ENCODE data around the gene POC1A. TPM values are rescaled to one million over a fixed set of nuclear protein-coding genes. Genes with fewer than 3 reads are reported as not detected.

Gene POC1A
- total RNA-seq, 4 donors from 2014 or later: 1.1 to 4.8 (median 4.7) TPM; not detected in 1

DNA sequence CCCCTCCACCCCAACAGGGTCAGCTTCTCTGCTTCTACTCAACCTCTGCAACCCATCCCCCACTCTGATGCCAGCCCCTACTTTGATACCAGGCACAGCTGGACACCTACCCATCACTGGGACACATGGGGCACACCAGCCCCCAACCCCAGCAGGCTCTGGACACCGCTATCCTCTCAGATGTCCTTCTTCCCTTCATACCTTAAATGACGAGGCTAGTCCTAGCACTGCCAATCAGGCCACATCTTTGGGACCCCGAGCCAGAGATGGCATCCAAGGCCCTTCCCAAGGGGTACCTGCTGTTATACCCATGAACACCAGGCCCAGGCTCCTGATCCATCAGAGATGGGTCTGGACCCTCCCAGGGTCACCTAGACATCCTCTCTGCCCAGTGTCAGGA is 10.6 kb downstream of the POC1A start:
- no peak for TF ChIP-seq POLR2A (IDR thresholded peaks at IDR 0.05)
- TF ChIP-seq, protein P1, sequence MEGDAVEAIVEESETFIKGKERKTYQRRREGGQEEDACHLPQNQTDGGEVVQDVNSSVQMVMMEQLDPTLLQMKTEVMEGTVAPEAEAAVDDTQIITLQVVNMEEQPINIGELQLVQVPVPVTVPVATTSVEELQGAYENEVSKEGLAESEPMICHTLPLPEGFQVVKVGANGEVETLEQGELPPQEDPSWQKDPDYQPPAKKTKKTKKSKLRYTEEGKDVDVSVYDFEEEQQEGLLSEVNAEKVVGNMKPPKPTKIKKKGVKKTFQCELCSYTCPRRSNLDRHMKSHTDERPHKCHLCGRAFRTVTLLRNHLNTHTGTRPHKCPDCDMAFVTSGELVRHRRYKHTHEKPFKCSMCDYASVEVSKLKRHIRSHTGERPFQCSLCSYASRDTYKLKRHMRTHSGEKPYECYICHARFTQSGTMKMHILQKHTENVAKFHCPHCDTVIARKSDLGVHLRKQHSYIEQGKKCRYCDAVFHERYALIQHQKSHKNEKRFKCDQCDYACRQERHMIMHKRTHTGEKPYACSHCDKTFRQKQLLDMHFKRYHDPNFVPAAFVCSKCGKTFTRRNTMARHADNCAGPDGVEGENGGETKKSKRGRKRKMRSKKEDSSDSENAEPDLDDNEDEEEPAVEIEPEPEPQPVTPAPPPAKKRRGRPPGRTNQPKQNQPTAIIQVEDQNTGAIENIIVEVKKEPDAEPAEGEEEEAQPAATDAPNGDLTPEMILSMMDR (IDR thresholded peaks at IDR 0.05): no peak
- no peaks in the 10 kb centered on the region for H3K36me3 ChIP-seq
- H3K4me1 ChIP-seq: no peaks in the 10 kb centered on the region
- no peak overlapping the region for H3K27ac ChIP-seq
- H3K4me3 ChIP-seq: no peak overlapping the region
- no peaks in the 10 kb centered on the region for H3K9me3 ChIP-seq
- H3K27me3 ChIP-seq: no peaks in the 10 kb centered on the region
- DNase-seq: no peak
- intact Hi-C loops (cut with DNase I; ENCODE audit: low total_unique reads): loop anchor here (2.0 kb wide), 1 partner anchor 143 kb away; no protein-coding TSS in a partner anchor

DNA sequence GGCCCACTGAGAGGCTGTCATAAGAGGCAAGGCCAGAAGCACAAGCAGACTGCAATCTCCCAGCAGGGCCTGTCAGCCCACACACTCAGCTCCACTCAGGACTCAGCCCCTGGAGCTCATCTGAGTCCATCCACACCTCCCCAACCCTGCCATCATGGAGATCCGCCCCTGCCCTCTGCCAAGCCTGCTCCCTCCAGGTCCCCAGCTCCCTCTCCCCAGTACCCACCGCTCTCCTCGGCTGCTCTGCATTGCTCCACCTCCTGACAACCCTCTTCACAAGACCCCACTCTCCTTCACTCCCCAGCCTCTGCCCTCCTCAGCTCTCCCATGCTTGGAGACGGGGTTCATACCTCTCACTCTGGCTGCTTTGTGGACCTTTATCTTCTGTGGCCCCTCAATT is 11.1 kb downstream of the POC1A start:
- Histone ChIP-seq H3K27ac (no peak overlapping the region), H3K9me3 (no peaks in the 10 kb centered on the region), H3K36me3 (no peaks in the 10 kb centered on the region), H3K4me3 (no peak overlapping the region), H3K27me3 (no peaks in the 10 kb centered on the region), H3K4me1 (no peaks in the 10 kb centered on the region)
- TF ChIP-seq POLR2A (IDR thresholded peaks at IDR 0.05): no peak
- TF ChIP-seq, protein P1 (IDR thresholded peaks at IDR 0.05): no peak
- no peak for DNase-seq
- intact Hi-C loops (cut with DNase I; ENCODE audit: low total_unique reads): loop anchor here (2.0 kb wide), 1 partner anchor 142 kb away; no protein-coding TSS in a partner anchor

DNA sequence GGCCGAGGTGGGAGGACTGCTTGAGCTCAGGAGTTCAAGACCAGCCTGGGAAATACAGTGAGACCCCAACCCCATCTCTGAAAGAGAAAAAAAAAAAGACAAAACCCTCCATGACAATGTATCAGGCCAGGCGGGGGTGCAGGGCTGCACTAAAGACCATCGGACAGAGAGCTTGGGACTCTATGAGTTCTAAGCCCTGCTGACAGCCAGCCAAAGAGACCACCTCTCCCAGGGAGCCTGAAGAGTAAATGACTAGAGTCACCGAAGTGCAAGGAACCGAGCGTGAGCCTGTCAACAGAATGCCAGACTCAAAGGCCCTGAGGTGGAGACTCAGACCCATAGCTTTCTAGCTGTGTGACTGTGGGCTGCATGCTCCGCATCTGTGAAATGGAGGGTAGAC is 12.5 kb downstream of the POC1A start:
- intact Hi-C loops (cut with DNase I; ENCODE audit: low total_unique reads): loop anchor here (2.0 kb wide), 1 partner anchor 141 kb away; no protein-coding TSS in a partner anchor

DNA sequence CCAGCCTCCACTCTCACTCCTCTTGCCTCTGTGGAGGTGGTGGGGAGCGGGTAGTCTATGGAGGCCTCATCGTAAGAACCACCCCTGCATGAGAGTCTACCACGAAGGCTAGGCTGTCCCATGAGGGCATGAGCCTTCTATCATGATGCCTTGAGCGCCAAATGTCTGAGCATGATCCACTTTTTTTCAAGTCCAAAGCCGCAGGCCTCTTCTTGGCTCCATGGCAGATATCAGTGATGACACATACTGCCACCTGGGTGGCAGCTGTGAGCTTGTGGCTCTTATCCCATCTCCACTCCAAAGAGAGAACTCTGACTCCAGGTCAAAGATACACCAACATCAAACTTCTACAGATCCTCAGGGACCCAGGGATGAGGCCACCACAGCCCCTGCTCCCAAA is 13.5 kb downstream of the POC1A start:
- Histone ChIP-seq H3K36me3 (no peaks in the 10 kb centered on the region), H3K4me3 (no peak overlapping the region), H3K27me3 (no peaks in the 10 kb centered on the region), H3K4me1 (no peaks in the 10 kb centered on the region), H3K27ac (no peak overlapping the region), H3K9me3 (no peaks in the 10 kb centered on the region)
- no peak for DNase-seq
- TF ChIP-seq, protein P1 (IDR thresholded peaks at IDR 0.05): no peak
- TF ChIP-seq POLR2A (IDR thresholded peaks at IDR 0.05): no peak
- intact Hi-C loops (cut with DNase I; ENCODE audit: low total_unique reads): no loop called here

More for the DNA sequence above, 12.5 kb downstream of the POC1A start:
- no peaks in the 10 kb centered on the region for H3K27me3 ChIP-seq
- H3K4me3 ChIP-seq: no peak overlapping the region
- H3K4me1 ChIP-seq: no peaks in the 10 kb centered on the region
- H3K27ac ChIP-seq: no peak overlapping the region
- no peaks in the 10 kb centered on the region for H3K36me3 ChIP-seq
- TF ChIP-seq, protein P1 (IDR thresholded peaks at IDR 0.05): no peak
- TF ChIP-seq POLR2A (IDR thresholded peaks at IDR 0.05): no peak
- H3K9me3 ChIP-seq: no peaks in the 10 kb centered on the region
- DNase-seq: no peak

DNA sequence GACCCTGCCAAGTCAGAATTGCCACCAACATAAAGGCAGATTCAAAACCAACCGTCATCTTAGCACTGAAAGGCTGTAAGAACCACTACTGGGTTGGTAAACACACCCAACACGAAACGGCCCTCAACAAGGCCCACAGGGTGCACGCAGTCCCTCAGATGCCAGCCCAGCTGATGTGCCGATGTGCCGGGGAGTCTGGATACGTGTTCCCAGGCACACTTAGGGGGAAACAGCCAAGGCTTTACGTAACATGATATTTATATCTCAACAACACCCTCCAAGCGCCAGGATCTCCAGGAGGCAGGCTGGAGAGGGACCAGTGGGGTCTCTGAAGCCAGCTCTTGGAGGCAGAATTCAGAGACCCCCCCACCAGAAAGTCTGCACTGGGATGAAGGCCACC is 14.2 kb downstream of the POC1A start:
- Histone ChIP-seq H3K36me3 (no peaks in the 10 kb centered on the region), H3K4me3 (no peak overlapping the region), H3K27ac (no peak overlapping the region), H3K4me1 (no peaks in the 10 kb centered on the region), H3K9me3 (no peaks in the 10 kb centered on the region), H3K27me3 (no peaks in the 10 kb centered on the region)
- DNase-seq: no peak
- TF ChIP-seq, protein P1 (IDR thresholded peaks at IDR 0.05): no peak
- no peak for TF ChIP-seq POLR2A (IDR thresholded peaks at IDR 0.05)
- intact Hi-C loops (cut with DNase I; ENCODE audit: low total_unique reads): no loop called here

All from uterus (tissue), 4 donors.